HepG2 (cell line): ENCODE data around the gene PIP5K1C. TPM values are rescaled to one million over a fixed set of nuclear protein-coding genes. Genes with fewer than 3 reads are reported as not detected.

ENCODE experiments used
- BRF2 ChIP-seq: sonication (generic); formaldehyde crosslinking; IDR thresholded peaks from 2 replicates; pipeline ENCODE4 v1.8.1; 2022; ENCODE audit warnings: mild to moderate bottlenecking, missing genetic modification reagents
- MXD4 ChIP-seq: IDR thresholded peaks from 2 replicates; pipeline ENCODE4 v1.6.1; 2016; ENCODE audit warnings: mild to moderate bottlenecking, missing biosample characterization, missing genetic modification reagents
- PAXIP1 ChIP-seq: sonication (generic); formaldehyde crosslinking; conservative IDR thresholded peaks from 2 replicates; pipeline ENCODE4 v1.4.0; 2020; ENCODE audit warnings: mild to moderate bottlenecking, missing genetic modification reagents, moderate library complexity
- PRDM4 ChIP-seq: sonication (generic); formaldehyde crosslinking; IDR thresholded peaks from 2 replicates; pipeline ENCODE4 v1.9.0; 2021; ENCODE audit warnings: missing genetic modification reagents, borderline replicate concordance
- U2AF2 ChIP-seq: fragments of 200-400 bp; formaldehyde crosslinking; IDR thresholded peaks from 2 replicates; pipeline ENCODE4 v1.6.1; 2017; ENCODE audit warnings: low read depth, mild to moderate bottlenecking, low read length
- polyA plus RNA-seq, 8 experiments: library from polyadenylated mRNA; depleted of rRNA in 3 of 8; stranded (reverse) in 7 of 8; unstranded in 1 of 8; fragments of >200 nt; fragmentation: Illumina TruSeq in 4 of 8; extraction: Trizol in 4 of 8; gene quantifications; 2 replicates each; pipeline versions ENCODE4 v1.2.1 to v1.2.3, GENCODE V29; 2011 to 2016; ENCODE audit warnings: low read depth in 4 of 8, missing spikeins in 1 of 8, mixed read lengths in 1 of 8; ENCODE audit not compliant: insufficient read depth in 1 of 8
- total RNA-seq, 5 experiments: library from RNA; depleted of rRNA; stranded (reverse); fragments of >200 nt; fragmentation: Illumina TruSeq; extraction: Trizol; gene quantifications; 2 replicates each; pipeline ENCODE4 v1.2.3, GENCODE V29; 2016; ENCODE audit warnings: low read depth in 1 of 5

The PIP5K1C gene
- total and polyA plus RNA-seq, 2 of the 13 experiments (the other 11 are each of a cell fraction or from before 2014, with no cell fraction given): 3.6 to 4.3 TPM

- no peak for TF ChIP-seq PAXIP1 (CRISPR knock-in tag)
- 0 out of 2 replicates have a peak, but pooled peaks have one; percentile 74 for TF ChIP-seq PRDM4 (CRISPR knock-in tag)
- TF ChIP-seq MXD4 (CRISPR knock-in tag): no peak
- no peak for TF ChIP-seq BRF2 (CRISPR knock-in tag)
- TF ChIP-seq U2AF2: no peak
Measured at GRCh38 chr19:3733549-3734309, 33.5 kb upstream of the PIP5K1C start (continued).
